HG02840 (cell line): ENCODE data around the gene MFSD11.

Source experiments
- ATAC-seq: cut with Tn5 transposase; IDR thresholded peaks from one replicate; pipeline ENCODE4 v1.9.1; 2021; ENCODE audit warnings: mild to moderate bottlenecking, moderate library complexity, moderate number of reproducible peaks; ENCODE audit not compliant: unreplicated experiment, low FRiP score

MFSD11 gene

DNA sequence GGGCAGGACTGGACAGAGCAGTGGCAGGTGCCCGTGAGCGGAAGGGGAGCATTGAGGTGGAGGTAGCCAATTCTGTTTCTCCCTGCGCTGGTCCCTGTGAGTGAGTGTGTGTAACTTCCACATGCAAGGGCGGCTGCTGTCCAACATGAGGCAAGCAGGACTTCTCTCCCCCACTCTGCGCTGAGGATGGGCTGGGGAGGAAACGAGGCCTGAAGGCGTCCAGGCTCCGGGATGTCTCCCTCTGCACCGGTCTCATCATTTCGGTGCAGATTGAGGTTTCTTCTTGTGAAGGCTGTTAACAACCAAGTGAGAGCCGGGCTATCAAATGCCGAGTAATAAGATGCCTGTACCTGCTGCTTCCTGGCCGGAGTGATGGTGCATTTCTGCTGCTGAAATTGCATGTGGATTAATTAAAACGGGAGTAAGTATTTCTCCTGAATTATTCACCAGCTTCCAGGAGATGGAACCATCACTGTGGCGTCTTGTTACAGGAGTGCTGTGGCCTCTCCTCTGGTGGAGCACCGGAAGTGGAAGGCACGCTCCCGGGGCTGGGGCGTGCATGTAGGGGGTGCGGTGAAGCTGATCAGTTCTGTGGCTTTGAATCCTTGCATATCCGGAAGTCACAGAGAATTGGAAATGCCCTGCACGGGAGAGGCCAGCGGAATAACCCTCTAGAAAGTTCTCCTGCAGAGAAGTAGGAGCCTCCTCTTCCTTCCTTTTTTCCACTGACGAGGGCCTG is 88.6 kb downstream of the MFSD11 start:
- ATAC-seq, result no peak

- ATAC-seq, result no peak
Observed at GRCh38 chr17:76827736-76828135, 89.8 kb downstream of the MFSD11 start.
